Stimulated activated CD8-positive, alpha-beta memory T cell treated with anti-CD3 and anti-CD28 coated beads, Interleukin-15, amount 100 ng/mL, for 48 hours (primary cell): ENCODE results near the gene PBRM1.

Experiments used
- DNase-seq, 2 donors: peaks; one replicate each; pipeline ENCODE4 v3.0.0-alpha.2; 2020; ENCODE audit warnings: low read depth in 2 of 2

PBRM1 gene

DNA sequence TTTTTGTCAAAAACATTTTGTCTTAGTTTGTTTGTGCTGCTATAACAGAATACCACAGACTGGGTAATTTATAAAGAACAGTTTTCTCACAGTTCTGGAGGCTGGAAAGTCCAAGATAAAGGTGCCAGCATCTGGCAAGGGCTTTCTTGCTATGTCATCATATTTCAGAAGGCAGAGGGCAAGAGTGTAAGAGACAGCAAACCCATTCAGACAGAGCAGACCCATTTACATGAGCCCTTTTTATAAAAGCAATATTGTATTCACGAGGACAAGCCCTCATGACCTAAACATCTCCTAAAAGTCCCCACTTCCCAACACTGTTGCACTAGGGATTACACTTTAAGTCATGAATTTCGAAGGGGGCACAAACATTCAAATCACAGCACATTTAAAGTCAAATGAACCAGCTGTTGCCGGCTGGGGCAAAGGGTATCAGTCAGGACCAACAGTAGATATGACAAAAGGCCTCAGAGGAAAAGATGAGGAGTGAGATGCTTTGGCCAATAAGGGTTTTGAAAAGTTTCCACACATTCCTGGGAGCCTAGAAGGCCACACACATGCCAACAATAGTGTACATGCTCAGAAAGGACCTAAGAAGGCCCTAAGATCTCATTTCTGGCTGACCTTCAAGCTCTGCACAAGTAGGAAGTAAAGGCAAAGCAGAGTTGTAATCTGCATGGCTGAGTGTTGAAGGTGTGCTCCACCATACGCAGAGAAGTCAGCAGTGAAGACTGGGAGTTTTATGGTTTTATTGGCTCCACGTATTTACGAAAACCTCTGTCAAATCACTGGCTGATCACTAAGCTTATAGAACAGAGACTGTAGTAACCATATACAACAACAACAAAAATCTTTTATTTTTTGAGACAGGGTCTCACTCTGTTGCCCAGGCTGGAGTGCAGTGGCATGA lies 111.4 kb downstream of the PBRM1 start:
- no peak for DNase-seq

DNA sequence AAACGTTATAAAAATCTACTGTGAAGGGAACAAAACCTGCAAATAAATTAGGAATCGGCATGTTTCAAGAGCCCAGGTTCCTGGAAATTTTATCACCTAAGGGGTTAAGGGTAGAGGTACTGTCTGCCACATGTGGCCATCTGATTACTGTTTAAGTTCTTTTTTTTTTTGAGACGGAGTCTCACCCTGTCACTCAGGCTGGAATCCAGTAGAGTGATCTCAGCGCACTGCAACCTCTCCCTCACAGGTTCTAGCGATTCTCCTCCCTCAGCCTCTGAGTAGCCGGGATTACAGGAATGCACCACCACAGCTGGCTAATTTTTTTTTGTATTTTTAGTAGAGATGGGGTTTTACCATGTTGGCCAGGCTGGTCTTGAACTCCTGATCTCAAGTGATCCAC lies 113.5 kb downstream of the PBRM1 start:
- no peak for DNase-seq

DNA sequence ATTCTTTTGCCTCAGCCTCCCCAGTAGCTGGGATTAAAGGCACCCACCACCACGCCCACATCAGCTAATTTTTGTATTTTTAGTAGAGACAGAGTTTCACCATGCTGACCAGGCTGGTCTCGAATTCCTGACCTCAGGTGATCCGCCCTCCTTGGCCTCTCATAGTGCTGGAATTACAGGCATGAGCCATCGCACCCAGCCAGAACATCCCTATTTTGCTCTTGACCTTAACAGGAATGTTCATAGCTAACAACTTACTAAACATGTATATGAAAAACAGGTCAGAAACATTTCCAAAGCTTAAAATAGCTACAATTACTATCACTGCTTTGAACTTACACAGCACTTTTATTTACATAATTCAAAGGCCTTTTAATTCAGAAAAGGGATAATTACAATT lies 115.6 kb downstream of the PBRM1 start:
- DNase-seq = no peak

DNA sequence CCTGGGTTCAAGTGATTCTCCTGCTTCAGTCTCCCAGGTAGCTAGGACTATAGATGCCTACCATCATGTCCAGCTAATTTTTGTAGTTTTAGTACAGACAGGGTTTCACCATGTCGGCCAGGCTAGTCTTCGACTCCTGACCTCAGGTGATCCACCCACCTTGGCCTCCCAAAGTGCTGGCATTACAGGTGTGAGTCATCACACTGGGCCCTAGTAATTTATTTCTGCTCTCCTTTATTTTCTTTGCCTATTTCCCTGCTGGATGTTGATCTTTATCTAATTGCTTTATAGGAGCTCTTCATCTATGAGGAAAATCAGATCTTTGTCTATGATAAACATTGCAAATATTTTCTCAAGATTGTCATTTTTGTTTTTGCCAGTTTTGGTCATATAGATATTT lies 117.6 kb downstream of the PBRM1 start:
- DNase-seq = no peak

DNA sequence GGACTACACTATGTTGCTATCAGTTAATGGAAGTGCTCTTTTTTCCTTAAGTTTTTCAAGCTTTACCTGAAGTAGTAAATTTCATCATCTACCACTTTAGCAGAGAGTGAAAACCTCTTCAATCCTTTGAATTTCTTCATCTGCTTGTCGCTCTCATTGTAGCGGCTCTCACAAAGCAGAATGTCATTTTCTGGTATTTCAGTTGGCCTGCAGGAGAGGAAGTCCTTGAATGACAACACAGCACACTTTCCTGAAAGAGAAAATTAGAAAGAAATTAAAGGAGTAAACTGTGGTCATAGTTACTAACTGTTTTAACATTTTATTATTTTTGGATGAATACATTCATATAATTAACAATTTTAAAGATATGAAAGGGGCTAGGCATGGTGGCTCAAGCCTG lies 121.7 kb downstream of the PBRM1 start:
- no peak for DNase-seq

DNA sequence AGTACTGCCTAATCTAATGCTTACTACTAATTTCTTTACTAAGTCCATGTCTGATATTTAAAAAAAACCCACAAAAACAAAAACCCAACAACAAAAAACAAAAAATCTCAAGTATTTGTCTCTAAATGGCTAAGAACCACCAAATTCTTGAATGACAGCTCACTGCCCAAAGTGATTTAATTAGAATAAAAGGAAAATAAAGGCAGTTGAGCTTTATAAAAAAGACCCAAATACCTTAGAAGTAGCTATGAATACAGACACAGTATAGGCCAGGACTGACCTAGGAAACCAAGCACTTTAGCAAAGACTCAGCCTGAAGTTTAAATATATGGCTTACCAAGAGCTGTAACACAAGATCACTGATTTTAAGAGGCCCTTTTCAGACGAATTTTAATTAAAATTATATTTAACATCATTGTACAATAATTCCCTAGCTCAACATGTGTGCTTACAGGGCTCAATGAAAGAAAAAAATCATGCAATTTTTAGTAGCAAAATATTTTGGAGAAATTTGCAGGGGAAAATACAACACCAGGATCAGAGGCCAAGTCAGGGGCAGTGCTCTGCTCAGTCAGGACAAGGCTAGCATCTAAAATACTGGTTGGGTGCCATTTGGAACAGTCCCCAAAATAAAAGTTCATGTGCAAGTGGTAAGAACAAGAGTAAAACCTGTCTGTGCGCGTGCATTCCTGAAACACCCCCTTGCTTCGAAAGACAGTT lies 124.5 kb downstream of the PBRM1 start:
- no peak for DNase-seq

DNA sequence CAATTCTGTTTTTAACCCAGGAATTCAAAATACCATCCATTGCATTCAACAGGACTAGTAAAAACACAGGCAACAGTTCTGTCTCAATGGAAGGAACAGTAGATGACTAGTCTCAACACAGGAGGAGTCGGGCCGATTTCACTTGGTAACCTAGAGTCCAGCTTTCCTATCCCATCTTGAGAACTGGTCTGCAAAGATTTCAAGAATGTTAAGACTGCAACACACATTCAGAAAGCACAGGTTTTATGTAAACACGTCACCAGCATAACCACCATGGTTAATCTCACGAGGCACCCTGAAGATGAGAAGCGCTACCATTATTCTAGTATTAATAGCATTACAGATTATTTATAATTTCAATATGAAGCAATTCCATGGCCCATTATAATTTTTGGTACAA lies 127.3 kb downstream of the PBRM1 start:
- DNase-seq = no peak

DNA sequence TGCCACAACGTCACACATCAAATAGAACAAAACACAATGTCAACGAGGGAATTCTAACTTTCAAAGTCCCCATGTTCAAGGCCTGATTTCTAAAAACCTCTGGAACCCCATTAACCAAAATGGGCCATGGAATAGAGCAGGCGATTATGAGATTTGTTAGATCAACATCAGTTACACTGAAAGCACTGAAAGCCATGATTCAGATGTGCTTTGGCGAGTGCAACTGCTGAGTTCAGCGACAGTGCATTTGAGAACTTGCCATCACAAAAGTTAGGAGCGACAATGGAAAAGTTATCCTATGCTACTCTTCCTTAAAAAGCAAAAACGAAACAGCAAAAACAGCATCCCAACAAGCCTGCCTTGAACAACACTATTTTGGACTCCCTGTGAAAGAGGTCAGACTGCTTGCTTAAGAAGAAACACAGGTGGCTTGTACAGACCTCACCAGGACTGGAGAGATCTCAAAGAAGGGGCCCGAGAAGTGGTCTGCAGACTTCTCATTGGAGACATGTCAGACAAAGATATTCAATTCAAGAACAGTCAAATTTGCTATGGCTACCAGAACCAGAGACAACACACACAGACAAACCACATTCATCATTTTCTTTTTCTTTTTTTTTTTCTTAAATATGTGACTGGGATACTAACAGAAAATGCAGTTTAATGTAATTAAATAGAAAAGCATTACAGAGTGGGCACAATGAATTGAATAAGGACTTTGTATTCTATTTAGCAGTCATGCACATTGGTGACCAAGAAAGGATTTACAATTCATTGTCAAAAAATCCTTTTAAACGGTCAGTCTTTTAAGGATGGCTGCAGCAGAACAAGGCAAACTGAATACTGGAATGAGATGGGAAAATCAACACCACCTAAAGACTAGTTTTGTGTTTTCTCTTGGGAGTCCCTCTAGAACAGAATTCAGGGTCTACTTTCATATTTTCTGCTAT lies 128.4 kb downstream of the PBRM1 start:
- no peak for DNase-seq

DNA sequence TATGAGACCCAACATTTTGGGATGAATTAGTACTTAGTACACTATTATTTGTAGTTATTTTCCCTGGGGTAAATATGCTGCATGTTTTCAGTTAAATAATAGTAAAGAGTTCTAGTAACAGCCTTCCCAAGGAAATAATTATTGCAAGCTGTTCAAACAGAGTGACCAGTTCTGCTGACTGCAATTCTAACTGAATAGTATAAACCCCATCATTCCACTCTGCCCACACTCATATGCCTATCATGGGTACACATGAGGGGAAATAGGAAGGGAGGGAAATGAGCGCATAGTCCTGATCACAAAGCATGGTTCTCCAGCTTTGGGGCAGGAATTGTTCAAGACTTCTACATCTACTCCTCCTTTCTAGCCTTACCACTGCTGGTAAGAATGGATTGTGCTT lies 130.7 kb downstream of the PBRM1 start:
- DNase-seq = no peak

DNA sequence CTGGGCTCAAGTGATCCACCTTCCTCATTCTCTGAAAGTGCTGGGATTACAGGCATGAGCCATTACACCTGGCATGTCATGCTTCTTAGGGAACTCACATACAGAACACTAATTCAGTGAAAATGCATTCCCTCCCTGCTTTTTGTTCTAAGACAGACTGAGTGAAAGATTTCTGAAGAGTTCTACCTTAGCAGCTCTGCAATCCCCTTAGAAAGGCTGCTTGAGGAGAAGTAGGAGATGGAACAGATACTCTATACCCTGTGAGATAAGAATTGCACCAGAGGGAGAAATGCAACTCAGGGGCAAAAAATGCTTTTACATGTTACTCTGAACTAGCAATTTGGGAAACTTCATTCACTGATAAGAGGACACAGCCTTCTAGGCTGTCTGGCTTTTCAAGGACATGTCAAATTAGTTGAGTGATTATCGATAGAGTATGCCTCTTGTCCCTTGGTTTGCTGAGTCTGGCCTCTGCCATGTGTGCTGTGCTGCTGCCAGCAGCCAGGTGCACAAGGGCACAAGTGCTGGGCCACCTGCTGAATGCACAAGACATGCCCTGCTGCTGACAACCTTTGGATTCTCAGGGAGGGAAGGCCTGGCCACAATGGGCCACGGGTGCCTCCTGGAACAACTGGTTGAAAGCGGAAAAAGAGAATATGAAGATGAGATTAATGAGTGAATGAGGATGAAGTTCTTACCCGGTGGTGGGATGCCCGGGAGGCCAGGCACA lies 131.5 kb downstream of the PBRM1 start:
- no peak for DNase-seq

DNA sequence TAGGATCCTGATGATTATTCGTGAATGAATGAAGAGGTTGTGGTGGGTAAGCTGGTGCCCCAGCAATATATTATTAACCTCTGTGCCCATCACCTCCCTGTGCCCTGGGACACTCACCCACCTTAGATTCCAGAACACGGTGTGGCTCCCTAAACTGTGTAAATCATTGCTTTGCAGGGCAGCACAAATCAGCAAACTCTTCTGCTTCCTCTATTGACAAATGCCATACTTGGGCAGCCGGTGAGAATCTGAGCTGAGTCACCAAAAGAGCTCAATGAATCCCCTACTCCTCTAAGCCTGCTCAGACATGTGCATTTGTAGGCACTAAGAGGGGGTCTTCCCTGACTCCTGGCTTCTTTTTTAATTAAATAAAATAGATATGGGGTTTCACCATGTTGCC lies 133.6 kb downstream of the PBRM1 start:
- no peak for DNase-seq

DNA sequence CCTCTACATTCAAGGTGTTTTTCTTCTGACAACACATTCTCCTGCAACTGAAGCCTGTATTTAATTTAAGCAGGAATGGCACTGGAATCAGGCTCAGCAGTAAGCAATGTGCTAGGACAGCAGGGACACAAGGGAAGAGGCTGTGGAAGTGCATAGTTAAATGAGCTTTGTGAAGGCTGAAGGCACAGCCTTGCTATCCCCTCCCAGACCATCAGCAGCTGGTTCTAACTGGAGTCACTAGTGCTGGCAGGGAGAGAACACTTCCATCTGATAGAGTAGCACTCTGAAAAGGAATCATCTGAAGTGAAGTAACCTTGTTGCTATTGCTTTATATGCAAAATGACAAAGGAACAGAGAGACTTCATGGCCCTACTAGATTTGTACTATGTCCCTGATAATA lies 134.6 kb downstream of the PBRM1 start:
- no peak for DNase-seq

DNA sequence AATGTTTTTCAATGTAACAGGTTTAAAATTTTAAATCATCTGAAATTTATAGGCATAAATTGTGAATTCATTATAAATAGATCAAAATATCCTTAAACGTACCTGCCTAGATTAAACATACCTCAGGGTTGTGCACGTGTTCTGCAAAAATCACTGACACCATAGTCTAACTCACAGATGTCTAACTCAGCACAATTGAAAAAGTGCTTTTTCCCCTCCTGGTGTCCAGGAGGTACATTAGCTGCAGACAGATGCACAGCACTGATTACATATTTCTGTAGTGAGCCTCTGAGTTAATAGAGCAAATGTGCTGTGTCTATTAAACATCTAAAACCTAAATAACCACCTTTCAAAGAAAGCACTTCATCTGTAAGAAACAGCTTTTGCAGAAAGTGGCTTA lies 138.6 kb downstream of the PBRM1 start:
- DNase-seq = no peak

DNA sequence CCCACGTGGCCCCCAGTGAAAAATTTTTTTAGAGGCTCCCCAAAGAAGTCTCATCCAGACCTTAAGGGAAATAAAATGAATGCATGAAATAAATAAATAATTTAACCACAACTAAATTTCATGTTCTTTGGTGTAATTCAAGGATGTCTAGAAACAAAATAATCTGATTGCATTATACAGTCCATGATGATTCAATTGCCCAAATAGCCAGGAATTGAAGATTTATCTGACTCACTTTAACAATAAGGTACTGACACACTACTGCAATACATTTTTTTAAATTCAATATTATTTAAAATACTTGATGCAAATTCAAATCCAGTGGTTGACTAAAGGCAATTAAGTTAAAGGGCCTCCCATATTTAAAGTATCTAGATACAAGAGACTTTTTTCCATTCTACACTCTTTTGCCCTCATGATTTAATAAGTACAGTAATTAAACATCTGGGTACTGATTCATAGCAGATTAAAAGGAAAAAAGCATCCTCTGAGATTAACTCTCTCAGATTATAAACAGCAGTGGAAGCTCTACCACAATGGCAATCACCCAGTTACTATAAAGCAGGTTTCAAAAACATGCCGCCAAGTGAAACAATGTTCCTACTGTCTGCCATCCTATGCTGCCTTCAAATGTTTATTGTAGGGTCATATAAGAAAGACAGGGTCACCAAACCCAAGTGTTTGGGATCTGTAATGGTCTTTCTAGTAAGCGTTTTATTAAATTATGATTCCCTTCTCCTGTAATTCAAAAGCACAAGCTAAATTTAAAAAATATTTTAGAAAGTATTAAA lies 139.4 kb downstream of the PBRM1 start:
- no peak for DNase-seq

DNA sequence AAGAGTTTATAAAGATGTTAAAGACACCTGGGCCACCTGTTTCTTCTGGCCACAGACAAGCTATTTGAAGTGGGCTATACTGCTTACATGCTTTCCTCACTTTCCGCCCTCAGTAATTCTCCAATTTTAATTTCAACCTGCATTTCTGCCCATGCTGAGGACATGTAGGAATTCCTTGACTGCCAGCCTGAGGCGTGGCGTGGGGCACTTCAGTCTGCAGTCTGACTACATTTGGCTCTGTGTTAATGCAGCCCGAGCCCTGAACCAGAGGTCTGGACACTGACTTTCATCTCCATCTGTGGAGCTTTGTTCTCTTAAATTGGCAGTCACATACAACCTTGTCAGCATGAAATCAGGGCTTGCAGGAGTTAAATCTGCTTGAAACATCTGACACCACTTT lies 140.8 kb downstream of the PBRM1 start:
- no peak for DNase-seq

DNA sequence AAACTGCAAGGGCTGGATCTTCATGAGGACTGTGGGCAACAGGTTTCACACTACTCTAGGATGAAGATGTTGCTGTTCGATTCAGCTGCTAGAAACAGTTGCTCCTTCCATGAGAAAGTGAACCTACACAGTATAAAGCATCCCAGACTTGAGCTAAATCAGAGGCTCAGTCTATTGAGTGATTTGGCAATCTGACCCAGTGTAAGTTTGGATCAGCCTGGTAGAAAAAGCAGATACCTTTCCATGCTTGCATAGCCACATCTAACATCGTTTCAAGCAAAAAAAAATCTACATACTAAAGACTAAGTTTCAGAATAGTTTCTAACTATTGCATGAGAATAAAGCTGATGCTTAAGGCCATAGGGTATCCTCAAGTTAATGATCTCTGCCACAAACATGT lies 144.7 kb downstream of the PBRM1 start:
- DNase-seq = no peak

DNA sequence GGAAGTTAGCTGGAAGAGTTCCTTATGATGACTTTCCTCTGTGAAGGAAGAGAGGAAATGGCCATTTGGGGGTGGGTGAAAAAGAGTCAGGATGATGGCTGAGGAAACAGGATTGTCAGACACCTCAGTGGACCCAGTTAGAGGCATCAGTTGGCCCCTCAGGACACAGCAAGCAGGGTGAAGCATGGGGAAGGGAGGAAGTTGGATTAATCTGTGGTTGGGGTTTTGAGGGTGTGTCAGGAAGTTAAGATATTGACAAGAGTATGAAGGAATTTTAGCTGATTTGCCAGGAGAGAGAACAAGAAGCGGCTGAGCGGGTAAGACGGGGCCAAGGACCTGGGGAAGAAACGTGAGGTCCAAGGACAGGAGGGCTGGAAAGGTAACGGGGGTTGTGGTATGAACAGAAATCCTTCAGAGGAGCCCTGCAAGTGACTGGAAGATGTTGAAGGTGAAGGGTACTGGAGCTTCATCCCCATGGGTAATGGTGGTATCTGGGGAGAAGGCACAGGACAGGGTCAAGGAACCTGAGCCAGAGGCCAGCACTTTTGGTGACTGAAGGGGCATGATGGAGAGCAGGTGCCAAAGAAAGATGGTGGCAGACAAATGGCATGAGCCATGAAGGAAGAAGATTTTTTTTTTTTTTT lies 146.6 kb downstream of the PBRM1 start:
- no peak for DNase-seq

DNA sequence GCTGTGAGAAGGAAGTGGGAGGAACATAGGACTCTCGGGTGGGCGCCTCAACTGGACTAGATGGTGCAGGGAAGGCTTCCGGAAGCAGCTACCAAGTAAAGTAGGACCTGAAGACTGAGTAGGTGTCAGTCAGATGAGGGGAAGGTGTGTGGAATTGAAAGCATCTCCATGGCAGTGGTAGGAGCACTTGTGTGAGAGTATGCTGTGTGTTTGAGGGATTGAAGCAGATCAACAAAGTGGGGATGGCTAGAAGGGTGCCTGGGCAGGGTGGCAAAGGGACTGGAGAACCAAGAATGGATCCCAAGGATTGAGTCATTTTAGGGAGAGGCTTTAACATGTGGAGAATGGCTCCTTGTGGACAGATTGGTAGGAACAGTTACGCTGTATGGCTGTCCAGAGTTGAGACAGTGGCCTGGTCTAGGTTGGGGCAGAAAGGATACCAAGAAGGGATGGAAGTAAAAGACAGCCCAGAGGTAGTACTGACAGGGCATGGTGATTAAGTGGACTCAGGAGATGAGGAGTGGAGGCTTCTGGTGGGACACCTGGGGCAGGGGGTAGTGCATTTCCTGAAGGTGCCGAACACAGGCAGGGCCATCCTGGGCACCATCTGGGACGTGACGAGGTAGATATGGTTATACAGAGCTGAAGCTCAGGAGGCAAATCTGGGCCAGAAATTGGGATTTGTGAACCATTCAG lies 147.8 kb downstream of the PBRM1 start:
- no peak for DNase-seq

DNA sequence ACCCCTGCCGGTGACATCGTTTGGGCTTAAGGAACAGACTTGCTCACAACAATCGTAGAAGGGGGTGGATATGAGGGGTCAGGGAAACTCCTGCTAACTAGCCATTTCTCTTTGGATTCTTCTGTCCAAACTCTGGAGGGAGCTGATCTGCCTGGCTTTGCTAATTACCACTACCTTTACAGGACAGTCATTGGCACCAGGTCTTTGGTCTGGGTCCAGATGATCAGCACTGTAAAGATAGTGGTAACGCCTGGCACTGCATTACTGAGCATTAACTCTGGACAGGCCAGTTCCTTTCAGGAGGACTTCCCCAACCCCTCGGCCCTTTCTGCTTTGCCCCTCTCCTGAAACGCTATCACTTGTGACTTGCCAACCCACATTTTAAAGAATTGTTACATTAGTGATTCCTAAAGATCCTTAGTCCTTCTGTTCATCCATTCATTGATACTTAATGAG lies 148.5 kb downstream of the PBRM1 start:
- DNase-seq = no peak
